Lower leg skin (tissue), 3 donors: ENCODE results near the gene HMOX1.

Experiments used
- CTCF ChIP-seq, 3 donors: fragments of 450-650 bp; IDR thresholded peaks; one replicate each; pipeline ENCODE4 v1.5.1; 2016; ENCODE audit warnings: antibody characterized with exemption in 3 of 3, mild to moderate bottlenecking in 3 of 3, moderate library complexity in 2 of 3
- POLR2A ChIP-seq, 2 donors: fragments of 450-650 bp; IDR thresholded peaks; one replicate each; pipeline ENCODE4 v1.6.1; 2016 to 2017; ENCODE audit warnings: antibody characterized with exemption in 2 of 2, mild to moderate bottlenecking in 1 of 2, moderate library complexity in 1 of 2

GRCh38 chr22:35417606-35418005 is 36.7 kb downstream of the HMOX1 start:
- no peak for TF ChIP-seq CTCF (IDR thresholded peaks at IDR 0.05)
- TF ChIP-seq POLR2A (IDR thresholded peaks at IDR 0.05), result no peak
